Choroid plexus epithelial cell (primary cell): ENCODE results near the gene EXOC4.

Experiments used
- DNase-seq: peaks from one replicate; pipeline ENCODE4 v3.0.0-alpha.2; 2010; ENCODE audit warnings: low read depth
- H3K4me3 ChIP-seq: 2 replicates; pipeline ENCODE4 v1.5.1; 2011; ENCODE audit warnings: low read depth, mild to moderate bottlenecking, control low read depth, low read length, moderate library complexity
- TF ChIP-seq, protein P1 (sequence below): conservative IDR thresholded peaks from 2 replicates; pipeline ENCODE4 v1.5.1; 2011; ENCODE audit warnings: low read depth, mild to moderate bottlenecking, control low read depth, inconsistent platforms, low read length, moderate library complexity

EXOC4 gene

GRCh38 chr7:133703547-133703946, 450.7 kb downstream of the EXOC4 start:
- no peak overlapping the region for H3K4me3 ChIP-seq
- TF ChIP-seq, protein P1, sequence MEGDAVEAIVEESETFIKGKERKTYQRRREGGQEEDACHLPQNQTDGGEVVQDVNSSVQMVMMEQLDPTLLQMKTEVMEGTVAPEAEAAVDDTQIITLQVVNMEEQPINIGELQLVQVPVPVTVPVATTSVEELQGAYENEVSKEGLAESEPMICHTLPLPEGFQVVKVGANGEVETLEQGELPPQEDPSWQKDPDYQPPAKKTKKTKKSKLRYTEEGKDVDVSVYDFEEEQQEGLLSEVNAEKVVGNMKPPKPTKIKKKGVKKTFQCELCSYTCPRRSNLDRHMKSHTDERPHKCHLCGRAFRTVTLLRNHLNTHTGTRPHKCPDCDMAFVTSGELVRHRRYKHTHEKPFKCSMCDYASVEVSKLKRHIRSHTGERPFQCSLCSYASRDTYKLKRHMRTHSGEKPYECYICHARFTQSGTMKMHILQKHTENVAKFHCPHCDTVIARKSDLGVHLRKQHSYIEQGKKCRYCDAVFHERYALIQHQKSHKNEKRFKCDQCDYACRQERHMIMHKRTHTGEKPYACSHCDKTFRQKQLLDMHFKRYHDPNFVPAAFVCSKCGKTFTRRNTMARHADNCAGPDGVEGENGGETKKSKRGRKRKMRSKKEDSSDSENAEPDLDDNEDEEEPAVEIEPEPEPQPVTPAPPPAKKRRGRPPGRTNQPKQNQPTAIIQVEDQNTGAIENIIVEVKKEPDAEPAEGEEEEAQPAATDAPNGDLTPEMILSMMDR: no peak
- DNase-seq: peak; percentile 83

GRCh38 chr7:133704453-133704852, 451.6 kb downstream of the EXOC4 start:
- H3K4me3 ChIP-seq: no peak overlapping the region
- DNase-seq: no peak
- TF ChIP-seq, protein P1: no peak

GRCh38 chr7:133705596-133705995, 452.7 kb downstream of the EXOC4 start:
- TF ChIP-seq, protein P1: no peak
- DNase-seq: peak; percentile 83
- H3K4me3 ChIP-seq: no peak overlapping the region

- TF ChIP-seq, protein P1: no peak
- DNase-seq: no peak
- H3K4me3 ChIP-seq: no peak overlapping the region
Observed at GRCh38 chr7:133706016-133706415, 453.1 kb downstream of the EXOC4 start.

- DNase-seq: no peak
- H3K4me3 ChIP-seq: no peak overlapping the region
- TF ChIP-seq, protein P1: no peak
Observed at GRCh38 chr7:133709036-133709880, 456.4 kb downstream of the EXOC4 start.

- DNase-seq: no peak
- H3K4me3 ChIP-seq: no peak overlapping the region
- TF ChIP-seq, protein P1: no peak
Observed at GRCh38 chr7:133712544-133712943, 459.7 kb downstream of the EXOC4 start.

GRCh38 chr7:133714654-133715053, 461.8 kb downstream of the EXOC4 start:
- H3K4me3 ChIP-seq: no peak overlapping the region
- TF ChIP-seq, protein P1: no peak
- DNase-seq: no peak
